HG03139 (cell line): ENCODE results near the gene DCDC2C.

Experiments
- ATAC-seq: cut with Tn5 transposase; IDR thresholded peaks from one replicate; pipeline ENCODE4 v1.9.1; 2021; ENCODE audit not compliant: unreplicated experiment

DCDC2C gene

GRCh38 chr2:3742743-3743508, 39.6 kb downstream of the DCDC2C start:
- ATAC-seq: no peak

GRCh38 chr2:3743951-3744555, 40.7 kb downstream of the DCDC2C start:
- ATAC-seq: no peak

- no peak for ATAC-seq
Measured at GRCh38 chr2:3745920-3746319, 42.5 kb downstream of the DCDC2C start.

GRCh38 chr2:3747032-3747654, 43.8 kb downstream of the DCDC2C start:
- no peak for ATAC-seq

- no peak for ATAC-seq
Measured at GRCh38 chr2:3747826-3748225, 44.5 kb downstream of the DCDC2C start.

GRCh38 chr2:3749201-3749600, 45.8 kb downstream of the DCDC2C start:
- no peak for ATAC-seq

- ATAC-seq: no peak
Measured at GRCh38 chr2:3751251-3751650, 47.9 kb downstream of the DCDC2C start.

- no peak for ATAC-seq
Measured at GRCh38 chr2:3751806-3752205, 48.4 kb downstream of the DCDC2C start.

- no peak for ATAC-seq
Measured at GRCh38 chr2:3752376-3752775, 49.0 kb downstream of the DCDC2C start.

GRCh38 chr2:3753561-3753960, 50.2 kb downstream of the DCDC2C start:
- no peak for ATAC-seq

- ATAC-seq: no peak
Measured at GRCh38 chr2:3754280-3754679, 50.9 kb downstream of the DCDC2C start.

- ATAC-seq: no peak
Measured at GRCh38 chr2:3754795-3755194, 51.4 kb downstream of the DCDC2C start.

- ATAC-seq: no peak
Measured at GRCh38 chr2:3755277-3755676, 51.9 kb downstream of the DCDC2C start.

- ATAC-seq: no peak
Measured at GRCh38 chr2:3756306-3756705, 52.9 kb downstream of the DCDC2C start.

- no peak for ATAC-seq
Measured at GRCh38 chr2:3758906-3759305, 55.5 kb downstream of the DCDC2C start.

- ATAC-seq: no peak
Measured at GRCh38 chr2:3759331-3759730, 56.0 kb downstream of the DCDC2C start.

- ATAC-seq: no peak
Measured at GRCh38 chr2:3759761-3760160, 56.4 kb downstream of the DCDC2C start.

- no peak for ATAC-seq
Measured at GRCh38 chr2:3761272-3761671, 57.9 kb downstream of the DCDC2C start.

- no peak for ATAC-seq
Measured at GRCh38 chr2:3762771-3763447, 59.5 kb downstream of the DCDC2C start.

- ATAC-seq: no peak
Measured at GRCh38 chr2:3766824-3767223, 63.4 kb downstream of the DCDC2C start.

GRCh38 chr2:3768960-3769765, 65.8 kb downstream of the DCDC2C start:
- ATAC-seq: no peak
